HFF-Myc (cell line): ENCODE measurements around the gene MTHFSD.

Source experiments
- DNase-seq: peaks from one replicate; pipeline ENCODE4 v3.0.0-alpha.2; 2011; ENCODE audit warnings: low read depth; ENCODE audit errors: extremely low read depth
- H3K4me3 ChIP-seq: replicated peaks from 2 replicates; pipeline ENCODE4 v1.5.1; 2011; ENCODE audit warnings: low read depth, mild to moderate bottlenecking, control low read depth, low read length
- CTCF ChIP-seq: IDR thresholded peaks from 2 replicates; pipeline ENCODE4 v1.5.1; 2012; ENCODE audit warnings: mild to moderate bottlenecking, low read depth, low read length, control low read depth; ENCODE audit errors: missing control alignments

The MTHFSD gene

GRCh38 chr16:86554917-86555703 is at the start of gene MTHFSD:
MTHFSD (minus strand) TSS chr16:86555235; CDS start chr16:86555184, 51 bp downstream.
- peak within 1 kb of the TSS; percentile 92 for H3K4me3 ChIP-seq
- DNase-seq: peak; percentile 73
- TF ChIP-seq CTCF: no peak

- H3K4me3 ChIP-seq: no peak overlapping the region
- no peak for DNase-seq
- no peak for TF ChIP-seq CTCF
These were observed 49.6 kb upstream of the MTHFSD start for GRCh38 chr16:86604436-86605193.

- no peak for DNase-seq
- no peak for TF ChIP-seq CTCF
- no peak overlapping the region for H3K4me3 ChIP-seq
These were observed 47.5 kb upstream of the MTHFSD start for GRCh38 chr16:86602521-86602920.

GRCh38 chr16:86601356-86601755 is 46.3 kb upstream of the MTHFSD start:
- H3K4me3 ChIP-seq: no peak overlapping the region
- DNase-seq: no peak
- TF ChIP-seq CTCF: no peak

GRCh38 chr16:86598607-86599565 is 43.9 kb upstream of the MTHFSD start:
- no peak for TF ChIP-seq CTCF
- no peak for DNase-seq
- H3K4me3 ChIP-seq: no peak overlapping the region

GRCh38 chr16:86597880-86598606 is 43.0 kb upstream of the MTHFSD start:
- no peak for TF ChIP-seq CTCF
- no peak for DNase-seq
- H3K4me3 ChIP-seq: no peak overlapping the region
